ENCODE measurements around the gene LRP1B.

Gene LRP1B

GRCh38 chr2:141928476-141928875 is 202.3 kb downstream of the LRP1B start:
- Histone ChIP-seq H3K27me3 (ENCODE audit: control insufficient read depth in 2 of 2, insufficient read depth in 2 of 2, low read length in 2 of 2) (no peaks in the 10 kb centered on the region), H3K36me3 (ENCODE audit: control insufficient read depth in 2 of 2, insufficient read depth in 2 of 2, low read length in 2 of 2) (no peaks in the 10 kb centered on the region), H3K4me3 (ENCODE audit: low read length in 2 of 2) (no peak overlapping the region), H3K9me3 (ENCODE audit: control insufficient read depth in 2 of 2, low read length in 2 of 2) (no peaks in the 10 kb centered on the region), H3K4me1 (ENCODE audit: control insufficient read depth in 2 of 2, insufficient read depth in 2 of 2, low read length in 2 of 2) (no peaks in the 10 kb centered on the region), H3K9ac (ENCODE audit: low read depth in 1 of 2, low read length in 2 of 2) (no peak overlapping the region), H3K27ac (ENCODE audit: low read depth in 2 of 2, low read length in 2 of 2) (no peak overlapping the region)

GRCh38 chr2:141927536-141927935 is 203.3 kb downstream of the LRP1B start:
- H3K4me3 ChIP-seq (ENCODE audit: low read length in 2 of 2) = no peak overlapping the region
- no peaks in the 10 kb centered on the region for H3K9me3 ChIP-seq (ENCODE audit: control insufficient read depth in 2 of 2, low read length in 2 of 2)
- no peaks in the 10 kb centered on the region for H3K27me3 ChIP-seq (ENCODE audit: control insufficient read depth in 2 of 2, insufficient read depth in 2 of 2, low read length in 2 of 2)
- no peaks in the 10 kb centered on the region for H3K36me3 ChIP-seq (ENCODE audit: control insufficient read depth in 2 of 2, insufficient read depth in 2 of 2, low read length in 2 of 2)
- H3K9ac ChIP-seq (ENCODE audit: low read depth in 1 of 2, low read length in 2 of 2) = no peak overlapping the region
- H3K27ac ChIP-seq (ENCODE audit: low read depth in 2 of 2, low read length in 2 of 2) = no peak overlapping the region
- no peaks in the 10 kb centered on the region for H3K4me1 ChIP-seq (ENCODE audit: control insufficient read depth in 2 of 2, insufficient read depth in 2 of 2, low read length in 2 of 2)

- no peak overlapping the region for H3K9ac ChIP-seq (ENCODE audit: low read depth in 1 of 2, low read length in 2 of 2)
- no peaks in the 10 kb centered on the region for H3K36me3 ChIP-seq (ENCODE audit: control insufficient read depth in 2 of 2, insufficient read depth in 2 of 2, low read length in 2 of 2)
- H3K9me3 ChIP-seq (ENCODE audit: control insufficient read depth in 2 of 2, low read length in 2 of 2) = no peaks in the 10 kb centered on the region
Observed at GRCh38 chr2:141925511-141925910, 205.3 kb downstream of the LRP1B start.

GRCh38 chr2:141923657-141924056 is 207.2 kb downstream of the LRP1B start:
- Histone ChIP-seq H3K27me3 (ENCODE audit: control insufficient read depth in 2 of 2, insufficient read depth in 2 of 2, low read length in 2 of 2) (no peaks in the 10 kb centered on the region), H3K9ac (ENCODE audit: low read depth in 1 of 2, low read length in 2 of 2) (no peak overlapping the region), H3K36me3 (ENCODE audit: control insufficient read depth in 2 of 2, insufficient read depth in 2 of 2, low read length in 2 of 2) (no peaks in the 10 kb centered on the region), H3K27ac (ENCODE audit: low read depth in 2 of 2, low read length in 2 of 2) (no peak overlapping the region), H3K4me1 (ENCODE audit: control insufficient read depth in 2 of 2, insufficient read depth in 2 of 2, low read length in 2 of 2) (no peaks in the 10 kb centered on the region), H3K9me3 (ENCODE audit: control insufficient read depth in 2 of 2, low read length in 2 of 2) (no peaks in the 10 kb centered on the region), H3K4me3 (ENCODE audit: low read length in 2 of 2) (no peak overlapping the region)

More at GRCh38 chr2:141925511-141925910, 205.3 kb downstream of the LRP1B start:
- no peaks in the 10 kb centered on the region for H3K4me1 ChIP-seq (ENCODE audit: control insufficient read depth in 2 of 2, insufficient read depth in 2 of 2, low read length in 2 of 2)
- H3K27ac ChIP-seq (ENCODE audit: low read depth in 2 of 2, low read length in 2 of 2) = no peak overlapping the region
- no peaks in the 10 kb centered on the region for H3K27me3 ChIP-seq (ENCODE audit: control insufficient read depth in 2 of 2, insufficient read depth in 2 of 2, low read length in 2 of 2)
- H3K4me3 ChIP-seq (ENCODE audit: low read length in 2 of 2) = no peak overlapping the region

GRCh38 chr2:141911485-141912066 is 219.2 kb downstream of the LRP1B start:
- no peaks in the 10 kb centered on the region for H3K9me3 ChIP-seq (ENCODE audit: control insufficient read depth in 2 of 2, low read length in 2 of 2)
- H3K4me1 ChIP-seq (ENCODE audit: control insufficient read depth in 2 of 2, insufficient read depth in 2 of 2, low read length in 2 of 2) = no peaks in the 10 kb centered on the region
- no peak overlapping the region for H3K9ac ChIP-seq (ENCODE audit: low read depth in 1 of 2, low read length in 2 of 2)
- H3K4me3 ChIP-seq (ENCODE audit: low read length in 2 of 2) = no peak overlapping the region
- no peak overlapping the region for H3K27ac ChIP-seq (ENCODE audit: low read depth in 2 of 2, low read length in 2 of 2)
- no peaks in the 10 kb centered on the region for H3K27me3 ChIP-seq (ENCODE audit: control insufficient read depth in 2 of 2, insufficient read depth in 2 of 2, low read length in 2 of 2)
- H3K36me3 ChIP-seq (ENCODE audit: control insufficient read depth in 2 of 2, insufficient read depth in 2 of 2, low read length in 2 of 2) = no peaks in the 10 kb centered on the region

- no peaks in the 10 kb centered on the region for H3K27me3 ChIP-seq (ENCODE audit: control insufficient read depth in 2 of 2, insufficient read depth in 2 of 2, low read length in 2 of 2)
- no peak overlapping the region for H3K27ac ChIP-seq (ENCODE audit: low read depth in 2 of 2, low read length in 2 of 2)
- no peaks in the 10 kb centered on the region for H3K36me3 ChIP-seq (ENCODE audit: control insufficient read depth in 2 of 2, insufficient read depth in 2 of 2, low read length in 2 of 2)
- no peak overlapping the region for H3K4me3 ChIP-seq (ENCODE audit: low read length in 2 of 2)
- H3K4me1 ChIP-seq (ENCODE audit: control insufficient read depth in 2 of 2, insufficient read depth in 2 of 2, low read length in 2 of 2) = no peaks in the 10 kb centered on the region
- H3K9me3 ChIP-seq (ENCODE audit: control insufficient read depth in 2 of 2, low read length in 2 of 2) = no peaks in the 10 kb centered on the region
- H3K9ac ChIP-seq (ENCODE audit: low read depth in 1 of 2, low read length in 2 of 2) = no peak overlapping the region
Observed at GRCh38 chr2:141906678-141907077, 224.1 kb downstream of the LRP1B start.

- no peaks in the 10 kb centered on the region for H3K4me1 ChIP-seq (ENCODE audit: control insufficient read depth in 2 of 2, insufficient read depth in 2 of 2, low read length in 2 of 2)
- no peak overlapping the region for H3K4me3 ChIP-seq (ENCODE audit: low read length in 2 of 2)
- H3K9ac ChIP-seq (ENCODE audit: low read depth in 1 of 2, low read length in 2 of 2) = no peak overlapping the region
- H3K27me3 ChIP-seq (ENCODE audit: control insufficient read depth in 2 of 2, insufficient read depth in 2 of 2, low read length in 2 of 2) = no peaks in the 10 kb centered on the region
- H3K9me3 ChIP-seq (ENCODE audit: control insufficient read depth in 2 of 2, low read length in 2 of 2) = no peaks in the 10 kb centered on the region
- H3K36me3 ChIP-seq (ENCODE audit: control insufficient read depth in 2 of 2, insufficient read depth in 2 of 2, low read length in 2 of 2) = no peaks in the 10 kb centered on the region
- H3K27ac ChIP-seq (ENCODE audit: low read depth in 2 of 2, low read length in 2 of 2) = no peak overlapping the region
Observed at GRCh38 chr2:141900826-141901225, 230.0 kb downstream of the LRP1B start.

GRCh38 chr2:141899740-141900139 is 231.1 kb downstream of the LRP1B start:
- Histone ChIP-seq H3K27me3 (ENCODE audit: control insufficient read depth in 2 of 2, insufficient read depth in 2 of 2, low read length in 2 of 2) (no peaks in the 10 kb centered on the region), H3K36me3 (ENCODE audit: control insufficient read depth in 2 of 2, insufficient read depth in 2 of 2, low read length in 2 of 2) (no peaks in the 10 kb centered on the region), H3K9ac (ENCODE audit: low read depth in 1 of 2, low read length in 2 of 2) (no peak overlapping the region), H3K27ac (ENCODE audit: low read depth in 2 of 2, low read length in 2 of 2) (no peak overlapping the region), H3K9me3 (ENCODE audit: control insufficient read depth in 2 of 2, low read length in 2 of 2) (no peaks in the 10 kb centered on the region), H3K4me3 (ENCODE audit: low read length in 2 of 2) (no peak overlapping the region), H3K4me1 (ENCODE audit: control insufficient read depth in 2 of 2, insufficient read depth in 2 of 2, low read length in 2 of 2) (no peaks in the 10 kb centered on the region)

GRCh38 chr2:141889788-141890187 is 241.0 kb downstream of the LRP1B start:
- Histone ChIP-seq H3K27me3 (ENCODE audit: control insufficient read depth in 2 of 2, insufficient read depth in 2 of 2, low read length in 2 of 2) (no peaks in the 10 kb centered on the region), H3K9ac (ENCODE audit: low read depth in 1 of 2, low read length in 2 of 2) (no peak overlapping the region), H3K9me3 (ENCODE audit: control insufficient read depth in 2 of 2, low read length in 2 of 2) (no peaks in the 10 kb centered on the region), H3K4me3 (ENCODE audit: low read length in 2 of 2) (no peak overlapping the region), H3K4me1 (ENCODE audit: control insufficient read depth in 2 of 2, insufficient read depth in 2 of 2, low read length in 2 of 2) (no peaks in the 10 kb centered on the region), H3K27ac (ENCODE audit: low read depth in 2 of 2, low read length in 2 of 2) (no peak overlapping the region), H3K36me3 (ENCODE audit: control insufficient read depth in 2 of 2, insufficient read depth in 2 of 2, low read length in 2 of 2) (no peaks in the 10 kb centered on the region)

- H3K27ac ChIP-seq (ENCODE audit: low read depth in 2 of 2, low read length in 2 of 2) = no peak overlapping the region
- H3K27me3 ChIP-seq (ENCODE audit: control insufficient read depth in 2 of 2, insufficient read depth in 2 of 2, low read length in 2 of 2) = no peaks in the 10 kb centered on the region
- H3K4me1 ChIP-seq (ENCODE audit: control insufficient read depth in 2 of 2, insufficient read depth in 2 of 2, low read length in 2 of 2) = no peaks in the 10 kb centered on the region
- no peaks in the 10 kb centered on the region for H3K36me3 ChIP-seq (ENCODE audit: control insufficient read depth in 2 of 2, insufficient read depth in 2 of 2, low read length in 2 of 2)
- H3K4me3 ChIP-seq (ENCODE audit: low read length in 2 of 2) = no peak overlapping the region
- no peak overlapping the region for H3K9ac ChIP-seq (ENCODE audit: low read depth in 1 of 2, low read length in 2 of 2)
- H3K9me3 ChIP-seq (ENCODE audit: control insufficient read depth in 2 of 2, low read length in 2 of 2) = no peaks in the 10 kb centered on the region
Observed at GRCh38 chr2:141888987-141889555, 241.7 kb downstream of the LRP1B start.

All from mucosa of rectum (tissue), 2 donors.